Measurements from ENCODE around the gene SPPL2C. TPM values are rescaled to one million over a fixed set of nuclear protein-coding genes. Genes with fewer than 3 reads are reported as not detected.

Gene SPPL2C
- polyA plus RNA-seq, 1 donor from 2014 or later = not detected

- Histone ChIP-seq H3K36me3 (ENCODE audit: insufficient read depth, low read length) (no peaks in the 10 kb centered on the region), H3K9me2 (ENCODE audit: insufficient read depth, low read length) (no peaks in the 10 kb centered on the region), H3K9me3 (ENCODE audit: low read length) (no peaks in the 10 kb centered on the region), H4K20me1 (ENCODE audit: insufficient read depth) (no peaks in the 10 kb centered on the region), H3K27ac (ENCODE audit: low read length) (no peak overlapping the region), H2AFZ (ENCODE audit: low read depth, low read length) (no peak overlapping the region), H3K9ac (ENCODE audit: low read length) (no peak overlapping the region), H3K4me2 (ENCODE audit: low read length) (no peak overlapping the region), H3K4me3 (ENCODE audit: low read length) (no peak overlapping the region), H3K79me2 (replicated peaks; ENCODE audit: insufficient read depth, low read length) (no peaks in the 10 kb centered on the region), H3F3A (ENCODE audit: insufficient read depth, low read length, poor library complexity, severe bottlenecking) (no peaks in the 10 kb centered on the region), H3K27me3 (ENCODE audit: insufficient read depth, low read depth, low read length) (no peaks in the 10 kb centered on the region)
- TF ChIP-seq EZH2 (IDR thresholded peaks at IDR 0.05; ENCODE audit: borderline replicate concordance, insufficient read depth, low read length, poor library complexity, severe bottlenecking) (no peak), RAD21 (conservative IDR thresholded peaks at IDR 0.05) (no peak), POLR2AphosphoS5 (IDR thresholded peaks at IDR 0.05) (no peak), MXI1 (conservative IDR thresholded peaks at IDR 0.05; ENCODE audit: poor library complexity, severe bottlenecking) (no peak), EP300 (conservative IDR thresholded peaks at IDR 0.05; ENCODE audit: poor library complexity, severe bottlenecking) (no peak), TAF1 (IDR thresholded peaks at IDR 0.05; ENCODE audit: low read depth) (no peak), SMC3 (conservative IDR thresholded peaks at IDR 0.05; ENCODE audit: poor library complexity) (no peak), REST (IDR thresholded peaks at IDR 0.05; ENCODE audit: borderline replicate concordance) (no peak)
- TF ChIP-seq, protein P1, sequence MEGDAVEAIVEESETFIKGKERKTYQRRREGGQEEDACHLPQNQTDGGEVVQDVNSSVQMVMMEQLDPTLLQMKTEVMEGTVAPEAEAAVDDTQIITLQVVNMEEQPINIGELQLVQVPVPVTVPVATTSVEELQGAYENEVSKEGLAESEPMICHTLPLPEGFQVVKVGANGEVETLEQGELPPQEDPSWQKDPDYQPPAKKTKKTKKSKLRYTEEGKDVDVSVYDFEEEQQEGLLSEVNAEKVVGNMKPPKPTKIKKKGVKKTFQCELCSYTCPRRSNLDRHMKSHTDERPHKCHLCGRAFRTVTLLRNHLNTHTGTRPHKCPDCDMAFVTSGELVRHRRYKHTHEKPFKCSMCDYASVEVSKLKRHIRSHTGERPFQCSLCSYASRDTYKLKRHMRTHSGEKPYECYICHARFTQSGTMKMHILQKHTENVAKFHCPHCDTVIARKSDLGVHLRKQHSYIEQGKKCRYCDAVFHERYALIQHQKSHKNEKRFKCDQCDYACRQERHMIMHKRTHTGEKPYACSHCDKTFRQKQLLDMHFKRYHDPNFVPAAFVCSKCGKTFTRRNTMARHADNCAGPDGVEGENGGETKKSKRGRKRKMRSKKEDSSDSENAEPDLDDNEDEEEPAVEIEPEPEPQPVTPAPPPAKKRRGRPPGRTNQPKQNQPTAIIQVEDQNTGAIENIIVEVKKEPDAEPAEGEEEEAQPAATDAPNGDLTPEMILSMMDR (IDR thresholded peaks at IDR 0.05; ENCODE audit: poor library complexity, severe bottlenecking) = no peak
Observed at GRCh38 chr17:45889579-45889978, 44.9 kb downstream of the SPPL2C start.

GRCh38 chr17:45893725-45894021, 49.0 kb downstream of the SPPL2C start:
- Histone ChIP-seq H3F3A (ENCODE audit: insufficient read depth, low read length, poor library complexity, severe bottlenecking) (peaks cover 3% of the 10 kb centered on the region), H3K79me2 (replicated peaks; ENCODE audit: insufficient read depth, low read length) (peaks cover 29% of the 10 kb centered on the region), H3K9ac (ENCODE audit: low read length) (peak overlapping the region; percentile 99), H3K27ac (ENCODE audit: low read length) (peak overlapping the region; percentile 75), H3K4me3 (ENCODE audit: low read length) (peak overlapping the region; percentile 100), H3K36me3 (ENCODE audit: insufficient read depth, low read length) (no peaks in the 10 kb centered on the region), H3K4me2 (ENCODE audit: low read length) (peak overlapping the region; percentile 33), H3K27me3 (ENCODE audit: insufficient read depth, low read depth, low read length) (peaks cover 7% of the 10 kb centered on the region), H4K20me1 (ENCODE audit: insufficient read depth) (no peaks in the 10 kb centered on the region), H3K9me3 (ENCODE audit: low read length) (no peaks in the 10 kb centered on the region), H2AFZ (ENCODE audit: low read depth, low read length) (peak overlapping the region; percentile 87), H3K9me2 (ENCODE audit: insufficient read depth, low read length) (no peaks in the 10 kb centered on the region)
- TF ChIP-seq EZH2 (IDR thresholded peaks at IDR 0.05; ENCODE audit: borderline replicate concordance, insufficient read depth, low read length, poor library complexity, severe bottlenecking) (no peak), SMC3 (conservative IDR thresholded peaks at IDR 0.05; ENCODE audit: poor library complexity) (no peak), TAF1 (IDR thresholded peaks at IDR 0.05; ENCODE audit: low read depth) (no peak), REST (IDR thresholded peaks at IDR 0.05; ENCODE audit: borderline replicate concordance) (no peak), POLR2AphosphoS5 (IDR thresholded peaks at IDR 0.05) (no peak), RAD21 (conservative IDR thresholded peaks at IDR 0.05) (no peak), MXI1 (conservative IDR thresholded peaks at IDR 0.05; ENCODE audit: poor library complexity, severe bottlenecking) (no peak), EP300 (conservative IDR thresholded peaks at IDR 0.05; ENCODE audit: poor library complexity, severe bottlenecking) (no peak)
- TF ChIP-seq, protein P1 (IDR thresholded peaks at IDR 0.05; ENCODE audit: poor library complexity, severe bottlenecking) = no peak
